ENCODE measurements around the gene ABI1.

Gene ABI1

GRCh38 chr10:26729395-26729794 is 131.4 kb downstream of the ABI1 start:
- no peak for DNase-seq (ENCODE audit: low read depth in 1 of 2, low spot score in 1 of 2)
- in situ Hi-C loops (cut with HindIII; ENCODE audit: low pct_unique_long_range_greater_than_20kb, low sequenced_read_pairs): no loop called here
- TF ChIP-seq JUND (IDR thresholded peaks at IDR 0.05; ENCODE audit: low read depth): no peak

GRCh38 chr10:26728957-26729356 is 131.8 kb downstream of the ABI1 start:
- in situ Hi-C loops (cut with HindIII; ENCODE audit: low pct_unique_long_range_greater_than_20kb, low sequenced_read_pairs): no loop called here
- DNase-seq (ENCODE audit: low read depth in 1 of 2, low spot score in 1 of 2): no peak
- no peak for TF ChIP-seq JUND (IDR thresholded peaks at IDR 0.05; ENCODE audit: low read depth)

GRCh38 chr10:26727005-26727404 is 133.8 kb downstream of the ABI1 start:
- in situ Hi-C loops (cut with HindIII; ENCODE audit: low pct_unique_long_range_greater_than_20kb, low sequenced_read_pairs): no loop called here
- no peak for TF ChIP-seq JUND (IDR thresholded peaks at IDR 0.05; ENCODE audit: low read depth)
- DNase-seq (ENCODE audit: low read depth in 1 of 2, low spot score in 1 of 2): no peak

GRCh38 chr10:26725837-26726727 is 134.7 kb downstream of the ABI1 start:
- in situ Hi-C loops (cut with HindIII; ENCODE audit: low pct_unique_long_range_greater_than_20kb, low sequenced_read_pairs): no loop called here
- TF ChIP-seq JUND (IDR thresholded peaks at IDR 0.05; ENCODE audit: low read depth): no peak
- DNase-seq (ENCODE audit: low read depth in 1 of 2, low spot score in 1 of 2): peak in 1 of 2 experiments; percentile 60

GRCh38 chr10:26723016-26723415 is 137.7 kb downstream of the ABI1 start:
- no peak for TF ChIP-seq JUND (IDR thresholded peaks at IDR 0.05; ENCODE audit: low read depth)
- DNase-seq (ENCODE audit: low read depth in 1 of 2, low spot score in 1 of 2): no peak
- in situ Hi-C loops (cut with HindIII; ENCODE audit: low pct_unique_long_range_greater_than_20kb, low sequenced_read_pairs): no loop called here

GRCh38 chr10:26721561-26721960 is 139.2 kb downstream of the ABI1 start:
- TF ChIP-seq JUND (IDR thresholded peaks at IDR 0.05; ENCODE audit: low read depth): no peak
- no peak for DNase-seq (ENCODE audit: low read depth in 1 of 2, low spot score in 1 of 2)
- in situ Hi-C loops (cut with HindIII; ENCODE audit: low pct_unique_long_range_greater_than_20kb, low sequenced_read_pairs): no loop called here

- in situ Hi-C loops (cut with HindIII; ENCODE audit: low pct_unique_long_range_greater_than_20kb, low sequenced_read_pairs): no loop called here
- DNase-seq (ENCODE audit: low read depth in 1 of 2, low spot score in 1 of 2): no peak
- TF ChIP-seq JUND (IDR thresholded peaks at IDR 0.05; ENCODE audit: low read depth): no peak
Measured at GRCh38 chr10:26717476-26717875, 143.3 kb downstream of the ABI1 start.

- no peak for TF ChIP-seq JUND (IDR thresholded peaks at IDR 0.05; ENCODE audit: low read depth)
- in situ Hi-C loops (cut with HindIII; ENCODE audit: low pct_unique_long_range_greater_than_20kb, low sequenced_read_pairs): no loop called here
- DNase-seq (ENCODE audit: low read depth in 1 of 2, low spot score in 1 of 2): no peak
Measured at GRCh38 chr10:26715137-26715487, 145.6 kb downstream of the ABI1 start.

- in situ Hi-C loops (cut with HindIII; ENCODE audit: low pct_unique_long_range_greater_than_20kb, low sequenced_read_pairs): no loop called here
- no peak for DNase-seq (ENCODE audit: low read depth in 1 of 2, low spot score in 1 of 2)
- TF ChIP-seq JUND (IDR thresholded peaks at IDR 0.05; ENCODE audit: low read depth): no peak
Measured at GRCh38 chr10:26714415-26715136, 146.2 kb downstream of the ABI1 start.

- no peak for TF ChIP-seq JUND (IDR thresholded peaks at IDR 0.05; ENCODE audit: low read depth)
- in situ Hi-C loops (cut with HindIII; ENCODE audit: low pct_unique_long_range_greater_than_20kb, low sequenced_read_pairs): no loop called here
- no peak for DNase-seq (ENCODE audit: low read depth in 1 of 2, low spot score in 1 of 2)
Measured at GRCh38 chr10:26711324-26711723, 149.4 kb downstream of the ABI1 start.

- in situ Hi-C loops (cut with HindIII; ENCODE audit: low pct_unique_long_range_greater_than_20kb, low sequenced_read_pairs): no loop called here
- DNase-seq (ENCODE audit: low read depth in 1 of 2, low spot score in 1 of 2): no peak
- no peak for TF ChIP-seq JUND (IDR thresholded peaks at IDR 0.05; ENCODE audit: low read depth)
Measured at GRCh38 chr10:26706936-26707335, 153.8 kb downstream of the ABI1 start.

GRCh38 chr10:26706206-26706605 is 154.6 kb downstream of the ABI1 start:
- TF ChIP-seq JUND (IDR thresholded peaks at IDR 0.05; ENCODE audit: low read depth): no peak
- in situ Hi-C loops (cut with HindIII; ENCODE audit: low pct_unique_long_range_greater_than_20kb, low sequenced_read_pairs): no loop called here
- no peak for DNase-seq (ENCODE audit: low read depth in 1 of 2, low spot score in 1 of 2)

- no peak for DNase-seq (ENCODE audit: low read depth in 1 of 2, low spot score in 1 of 2)
- in situ Hi-C loops (cut with HindIII; ENCODE audit: low pct_unique_long_range_greater_than_20kb, low sequenced_read_pairs): no loop called here
- no peak for TF ChIP-seq JUND (IDR thresholded peaks at IDR 0.05; ENCODE audit: low read depth)
Measured at GRCh38 chr10:26703974-26704373, 156.8 kb downstream of the ABI1 start.

Measured in T47D (cell line).